H1 (cell line): ENCODE measurements around the gene SERINC1. TPM values are rescaled to one million over a fixed set of nuclear protein-coding genes. Genes with fewer than 3 reads are reported as not detected.
"Not testable (repeated sequence)": the region's sequence is repeated elsewhere in the genome, so short reads cannot be mapped to it uniquely, and the experiment has no call there.

Source experiments
- CTCF ChIA-PET: fragments of 300-600 bp; sonication (Branson Sonifier 250); formaldehyde crosslinking; loops from one replicate; lab custom pipeline; 2021; ENCODE audit not compliant: partially characterized antibody; lab: Charles Lee
- POLR2A ChIA-PET: fragments of 300-600 bp; sonication (Branson Sonifier 250); formaldehyde crosslinking; loops from one replicate; lab custom pipeline; 2021; ENCODE audit warnings: inconsistent platforms; ENCODE audit not compliant: partially characterized antibody; lab: Charles Lee
- DNase-seq, 2 experiments: peaks; one replicate each; pipeline versions ENCODE4 v3.0.0 to v3.0.0-alpha.2; 2010 to 2022; ENCODE audit warnings: low spot score in 2 of 2, low read depth in 1 of 2, mixed read lengths in 1 of 2
- FAIRE-seq: peaks from 2 replicates; lab custom pipeline; 2011; peaks lifted over from hg19 to GRCh38; lab: Jason Lieb, UNC
- H2AFZ ChIP-seq: 2 replicates; pipeline ENCODE4 v1.8.1; 2012; ENCODE audit warnings: low read length, inconsistent platforms
- H2AK5ac ChIP-seq: 2 replicates; pipeline ENCODE4 v1.6.1; 2013; ENCODE audit warnings: low read depth, low read length
- H2BK120ac ChIP-seq: replicated peaks from 2 replicates; pipeline ENCODE3; 2013; ENCODE audit warnings: low read depth, low read length, inconsistent platforms
- H2BK12ac ChIP-seq: 2 replicates; pipeline ENCODE4 v1.6.1; 2013; ENCODE audit warnings: low read depth, low read length
- H2BK15ac ChIP-seq: 2 replicates; pipeline ENCODE4 v1.6.1; 2013; ENCODE audit warnings: low read length
- H2BK20ac ChIP-seq: 2 replicates; pipeline ENCODE4 v1.6.1; 2013; ENCODE audit warnings: low read length
- H2BK5ac ChIP-seq: 2 replicates; pipeline ENCODE4 v1.6.1; 2013; ENCODE audit warnings: low read depth, low read length
- H3K14ac ChIP-seq: 2 replicates; pipeline ENCODE4 v1.6.1; 2013; ENCODE audit warnings: inconsistent platforms; ENCODE audit not compliant: insufficient read length
- H3K18ac ChIP-seq: 2 replicates; pipeline ENCODE4 v1.6.1; 2013; ENCODE audit warnings: low read length; ENCODE audit errors: extremely low read depth
- H3K23ac ChIP-seq: 2 replicates; pipeline ENCODE4 v1.6.1; 2013; ENCODE audit warnings: inconsistent platforms; ENCODE audit not compliant: insufficient read length
- H3K23me2 ChIP-seq: 2 replicates; pipeline ENCODE4 v1.6.1; 2013; ENCODE audit warnings: low read depth, low read length
- H3K27ac ChIP-seq: 2 replicates; pipeline ENCODE4 v1.6.1; 2011; ENCODE audit warnings: low read depth, low read length, inconsistent platforms
- H3K27me3 ChIP-seq, 4 experiments: replicated peaks in 1 of 4; 1 replicate in 1 of 4; 2 replicates in 3 of 4; pipeline versions ENCODE4 v1.6.1 to v1.8.1; 2011 to 2013; ENCODE audit warnings: low read length in 3 of 4, mild to moderate bottlenecking in 3 of 4, inconsistent platforms in 2 of 4, mixed read lengths in 2 of 4, moderate library complexity in 1 of 4; ENCODE audit not compliant: control insufficient read depth in 3 of 4, insufficient read depth in 3 of 4; ENCODE audit errors: extremely low read depth in 1 of 4
- H3K36me3 ChIP-seq, 4 experiments: 2 replicates each; pipeline versions ENCODE4 v1.6.1 to v1.8.1; 2011 to 2013; ENCODE audit warnings: mild to moderate bottlenecking in 4 of 4, low read length in 3 of 4, moderate library complexity in 2 of 4, control low read depth in 1 of 4, inconsistent platforms in 1 of 4; ENCODE audit not compliant: insufficient read depth in 4 of 4, control insufficient read depth in 2 of 4
- H3K4ac ChIP-seq: replicated peaks from 2 replicates; pipeline ENCODE3; 2013; ENCODE audit warnings: low read length, low read depth, mixed read lengths, inconsistent platforms; ENCODE audit not compliant: insufficient read length
- H3K4me1 ChIP-seq, 4 experiments: replicated peaks in 1 of 4; 1 replicate in 1 of 4; 2 replicates in 3 of 4; pipeline versions ENCODE4 v1.6.1 to v1.8.1; 2011 to 2013; ENCODE audit warnings: low read length in 3 of 4, inconsistent platforms in 2 of 4, mixed read lengths in 1 of 4; ENCODE audit not compliant: insufficient read depth in 4 of 4, control insufficient read depth in 3 of 4
- H3K4me2 ChIP-seq, 2 experiments: 2 replicates each; pipeline versions ENCODE4 v1.6.1 to v1.8.1; 2011 to 2013; ENCODE audit warnings: low read depth in 2 of 2, low read length in 2 of 2, control low read depth in 1 of 2, inconsistent platforms in 1 of 2, mild to moderate bottlenecking in 1 of 2; ENCODE audit not compliant: insufficient read depth in 1 of 2
- H3K4me3 ChIP-seq, 4 experiments: fragments of 200-600, 300-600 bp in 1 of 4; sonication (generic), shearing (Covaris generic), sonication (Bioruptor Twin) in 1 of 4; 2 replicates each; pipeline versions ENCODE4 v1.5.1 to v1.8.1; 2011 to 2016; ENCODE audit warnings: low read length in 4 of 4, low read depth in 3 of 4, control low read depth in 2 of 4, inconsistent platforms in 2 of 4, mild to moderate bottlenecking in 2 of 4, mixed read lengths in 1 of 4, moderate library complexity in 1 of 4; ENCODE audit not compliant: insufficient read depth in 2 of 4; ENCODE audit errors: extremely low read depth in 1 of 4
- H3K56ac ChIP-seq: replicated peaks from 2 replicates; pipeline ENCODE3; 2013; ENCODE audit warnings: low read depth, mild to moderate bottlenecking, mixed read lengths, low read length, inconsistent platforms; ENCODE audit not compliant: insufficient read length
- H3K79me1 ChIP-seq: 2 replicates; pipeline ENCODE4 v1.6.1; 2013; ENCODE audit warnings: low read depth, low read length, control low read depth
- H3K79me2 ChIP-seq, 2 experiments: 2 replicates each; pipeline versions ENCODE4 v1.6.1 to v1.8.1; 2012 to 2013; ENCODE audit warnings: low read length in 2 of 2, mild to moderate bottlenecking in 2 of 2, inconsistent platforms in 1 of 2; ENCODE audit not compliant: insufficient read depth in 2 of 2, control insufficient read depth in 1 of 2
- H3K9ac ChIP-seq, 4 experiments: replicated peaks in 1 of 4; 1 replicate in 1 of 4; 2 replicates in 3 of 4; pipeline versions ENCODE4 v1.6.1 to v1.8.1; 2011 to 2013; ENCODE audit warnings: low read depth in 3 of 4, low read length in 3 of 4, control low read depth in 2 of 4, mild to moderate bottlenecking in 2 of 4, moderate library complexity in 2 of 4, inconsistent platforms in 1 of 4; ENCODE audit errors: extremely low read depth in 1 of 4
- H3K9me3 ChIP-seq, 2 experiments: 2 replicates each; pipeline versions ENCODE4 v1.6.1 to v1.8.1; 2012 to 2013; ENCODE audit warnings: mild to moderate bottlenecking in 2 of 2, moderate library complexity in 2 of 2, control low read depth in 1 of 2, inconsistent platforms in 1 of 2, low read depth in 1 of 2, low read length in 1 of 2, mixed read lengths in 1 of 2; ENCODE audit not compliant: insufficient read depth in 2 of 2
- H4K20me1 ChIP-seq, 2 experiments: replicated peaks in 1 of 2; 2 replicates each; pipeline versions ENCODE3 to v1.8.1; 2011 to 2013; ENCODE audit warnings: inconsistent platforms in 2 of 2, low read length in 2 of 2, mild to moderate bottlenecking in 1 of 2; ENCODE audit not compliant: insufficient read depth in 2 of 2, control insufficient read depth in 1 of 2
- H4K5ac ChIP-seq: 2 replicates; pipeline ENCODE4 v1.6.1; 2013; ENCODE audit warnings: low read length, low read depth, mixed read lengths, inconsistent platforms; ENCODE audit not compliant: insufficient read length
- H4K8ac ChIP-seq: 2 replicates; pipeline ENCODE4 v1.8.0; 2013; ENCODE audit warnings: mild to moderate bottlenecking, moderate library complexity, low read length, inconsistent platforms; ENCODE audit not compliant: insufficient read depth; ENCODE audit errors: extremely low read depth
- H4K91ac ChIP-seq: replicated peaks from 2 replicates; pipeline ENCODE3; 2013; ENCODE audit warnings: low read length, mixed read lengths, inconsistent platforms; ENCODE audit not compliant: insufficient read length
- WGBS, 2 experiments: shearing (Covaris generic) in 1 of 2; methylation state at CpG; one replicate each; pipeline versions ENCODE4 v1.1.6 to v1.1.7; 2013 to 2015; ENCODE audit warnings: low lambda C conversion rate in 2 of 2, mixed read lengths in 2 of 2, inconsistent platforms in 1 of 2, low coverage in 1 of 2, missing lambda C conversion rate in 1 of 2; ENCODE audit not compliant: insufficient replicate concordance in 2 of 2, insufficient coverage in 1 of 2, insufficient read length in 1 of 2; ENCODE audit errors: extremely low coverage in 1 of 2, missing lambda C conversion rate in 1 of 2; 5-methylcytosine and 5-hydroxymethylcytosine counted together
- polyA plus RNA-seq, 7 experiments: library from polyadenylated mRNA; depleted of rRNA in 3 of 7; stranded (reverse) in 5 of 7; unstranded in 2 of 7; fragments of >200 nt in 5 of 7; fragments of 200-250 nt in 2 of 7; gene quantifications; 1 replicate in 5 of 7; 2 replicates in 1 of 7; 4 replicates in 1 of 7; pipeline versions ENCODE4 v1.2.1 to v1.2.3, GENCODE V29; 2011 to 2013; ENCODE audit warnings: missing spikeins in 2 of 7, mixed read lengths in 2 of 7
- total RNA-seq: library from RNA; stranded (reverse); fragmentation: NEBNext Ultra II Directional; extraction: Animal tissue kit (Norgen Biotek cat#: 25700); gene quantifications from 2 replicates; pipeline ENCODE4 v1.2.1, GENCODE V29; 2021

Gene SERINC1
- total and polyA plus RNA-seq, 2 of the 8 experiments (the other 6 are each of a cell fraction or from before 2014, with no cell fraction given), result 15.4 to 38.6 TPM

- not testable (repeated sequence) for H4K20me1 ChIP-seq, DNase-seq, H3K23ac ChIP-seq, H3K4me1 ChIP-seq, H3K4me3 ChIP-seq, H3K27me3 ChIP-seq, H4K8ac ChIP-seq, H4K5ac ChIP-seq, H3K4ac ChIP-seq, H2AFZ ChIP-seq, H2BK12ac ChIP-seq, H2BK20ac ChIP-seq, H2BK120ac ChIP-seq, H3K14ac ChIP-seq, H3K9ac ChIP-seq, H2AK5ac ChIP-seq, H3K4me2 ChIP-seq, H2BK5ac ChIP-seq, H3K36me3 ChIP-seq, H3K9me3 ChIP-seq, H3K18ac ChIP-seq, H3K27ac ChIP-seq, H2BK15ac ChIP-seq, FAIRE-seq, H3K23me2 ChIP-seq, H4K91ac ChIP-seq, H3K56ac ChIP-seq, H3K79me1 ChIP-seq
- WGBS, 2 experiments, result 90% methylated on average over 8 of the region's 8 CpGs; no CpG with 5 or more reads in 1 of the 2 experiments
- CTCF ChIA-PET, result interaction anchor here (0.7 to 1.5 kb wide), 3 partner anchors 9 to 68 kb away, joined by 3 to 5 read pairs (median 3); no protein-coding TSS in a partner anchor
- peaks cover 0 to 67% of the 10 kb centered on the region in 2 experiments; a peak in 3 of 4 replicates for H3K79me2 ChIP-seq
- POLR2A ChIA-PET, result interaction anchor here (1.0 kb wide), 1 partner anchor 10 kb away, joined by 3 read pairs; no protein-coding TSS in a partner anchor
These were observed 11.7 kb downstream of the SERINC1 start for GRCh38 chr6:122459865-122460416.
